AG04450 (cell line): ENCODE measurements around the gene LHX3. TPM values are rescaled to one million over a fixed set of nuclear protein-coding genes. Genes with fewer than 3 reads are reported as not detected.

ENCODE experiments used
- CTCF ChIA-PET: fragments of 300-600, 350-600 bp; formaldehyde crosslinking; extraction: SDS; loops from one replicate; lab custom pipeline; 2022; ENCODE audit warnings: antibody characterized with exemption, inconsistent platforms; lab: Charles Lee
- POLR2A ChIA-PET: fragments of 350-600 bp; formaldehyde crosslinking; extraction: SDS; loops from one replicate; lab custom pipeline; 2021; ENCODE audit warnings: antibody characterized with exemption, inconsistent platforms; lab: Yijun Ruan, JAX
- DNase-seq: peaks from one replicate; pipeline ENCODE4 v3.0.0-alpha.2; 2011; ENCODE audit warnings: low read depth, low spot score
- H3K27ac ChIP-seq: one replicate; pipeline ENCODE4 v1.5.1; 2012; ENCODE audit warnings: low read depth, low read length, control low read depth
- H3K27me3 ChIP-seq: one replicate; pipeline ENCODE4 v1.6.0; 2012; ENCODE audit warnings: low read length; ENCODE audit not compliant: control insufficient read depth, insufficient read depth
- H3K4me3 ChIP-seq: 2 replicates; pipeline ENCODE4 v1.5.1; 2011; ENCODE audit warnings: mild to moderate bottlenecking, low read depth, low read length, control low read depth
- H3K9me3 ChIP-seq: 2 replicates; pipeline ENCODE4 v1.5.1; 2012; ENCODE audit warnings: low read length; ENCODE audit not compliant: control insufficient read depth, insufficient read depth
- polyA plus RNA-seq: library from polyadenylated mRNA; depleted of rRNA; stranded (reverse); fragments of >200 nt; gene quantifications from 2 replicates; pipeline ENCODE4 v1.2.3, GENCODE V29; 2011; rRNA removed
- TF ChIP-seq, protein P1 (sequence below): IDR thresholded peaks from 2 replicates; pipeline ENCODE4 v1.5.1; 2011; ENCODE audit warnings: low read depth, low read length, control low read depth, inconsistent platforms

Gene LHX3
- polyA plus RNA-seq, 1 experiment, result not detected

DNA sequence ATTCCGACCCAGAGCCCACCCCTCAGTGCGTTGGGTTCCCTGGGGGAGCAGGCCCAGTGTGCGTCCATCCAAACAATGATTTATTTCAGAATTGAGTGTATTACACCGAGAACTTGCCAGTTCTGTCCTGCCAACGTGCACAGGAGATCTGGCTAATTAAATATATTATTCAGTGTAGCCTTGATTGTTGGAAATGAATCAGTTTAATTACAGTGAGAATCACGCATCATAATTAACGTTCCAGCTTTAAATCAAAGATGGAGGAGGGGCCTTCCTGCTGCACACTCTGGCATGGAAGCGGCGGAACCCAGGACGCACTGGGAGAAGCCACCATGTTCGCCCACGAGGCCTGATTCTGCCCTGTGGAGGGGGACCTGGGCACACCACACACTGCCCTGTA, 55.6 kb downstream of the LHX3 start:
- no peak for DNase-seq
- Histone ChIP-seq H3K9me3 (peaks cover 4% of the 10 kb centered on the region; the same call in 1 of the 2 replicates), H3K4me3 (no peak overlapping the region), H3K27ac (no peak overlapping the region), H3K27me3 (peaks cover 49% of the 10 kb centered on the region)
- TF ChIP-seq, protein P1, sequence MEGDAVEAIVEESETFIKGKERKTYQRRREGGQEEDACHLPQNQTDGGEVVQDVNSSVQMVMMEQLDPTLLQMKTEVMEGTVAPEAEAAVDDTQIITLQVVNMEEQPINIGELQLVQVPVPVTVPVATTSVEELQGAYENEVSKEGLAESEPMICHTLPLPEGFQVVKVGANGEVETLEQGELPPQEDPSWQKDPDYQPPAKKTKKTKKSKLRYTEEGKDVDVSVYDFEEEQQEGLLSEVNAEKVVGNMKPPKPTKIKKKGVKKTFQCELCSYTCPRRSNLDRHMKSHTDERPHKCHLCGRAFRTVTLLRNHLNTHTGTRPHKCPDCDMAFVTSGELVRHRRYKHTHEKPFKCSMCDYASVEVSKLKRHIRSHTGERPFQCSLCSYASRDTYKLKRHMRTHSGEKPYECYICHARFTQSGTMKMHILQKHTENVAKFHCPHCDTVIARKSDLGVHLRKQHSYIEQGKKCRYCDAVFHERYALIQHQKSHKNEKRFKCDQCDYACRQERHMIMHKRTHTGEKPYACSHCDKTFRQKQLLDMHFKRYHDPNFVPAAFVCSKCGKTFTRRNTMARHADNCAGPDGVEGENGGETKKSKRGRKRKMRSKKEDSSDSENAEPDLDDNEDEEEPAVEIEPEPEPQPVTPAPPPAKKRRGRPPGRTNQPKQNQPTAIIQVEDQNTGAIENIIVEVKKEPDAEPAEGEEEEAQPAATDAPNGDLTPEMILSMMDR, result no peak
- ChIA-PET CTCF (no interaction called here), POLR2A (no interaction called here)

DNA sequence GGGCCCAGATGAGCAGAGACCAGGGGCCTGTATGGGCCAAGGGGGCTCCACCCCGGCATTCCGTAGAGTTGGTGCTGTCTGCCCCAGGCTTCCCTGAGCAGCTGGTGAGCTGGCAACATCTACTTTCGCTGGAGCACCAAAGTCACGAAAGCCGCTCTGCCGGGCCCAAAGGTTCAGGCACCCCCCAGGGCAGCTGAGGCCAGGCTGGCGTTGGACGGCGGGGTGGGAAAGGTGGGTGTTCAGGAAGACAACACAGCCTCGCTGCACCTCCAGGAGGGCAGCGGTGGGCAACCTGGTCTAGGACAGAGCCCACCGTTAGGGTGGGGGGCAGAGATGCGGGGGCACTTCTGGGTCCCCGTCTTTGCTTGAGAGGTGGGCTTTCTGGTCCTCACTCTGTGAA, 56.2 kb downstream of the LHX3 start:
- H3K4me3 ChIP-seq, result no peak overlapping the region
- ChIA-PET POLR2A (no interaction called here), CTCF (no interaction called here)
- TF ChIP-seq, protein P1, result no peak
- H3K27ac ChIP-seq, result no peak overlapping the region
- DNase-seq, result no peak
- H3K9me3 ChIP-seq, result peaks cover 4% of the 10 kb centered on the region; the same call in 1 of the 2 replicates
- peaks cover 49% of the 10 kb centered on the region for H3K27me3 ChIP-seq

DNA sequence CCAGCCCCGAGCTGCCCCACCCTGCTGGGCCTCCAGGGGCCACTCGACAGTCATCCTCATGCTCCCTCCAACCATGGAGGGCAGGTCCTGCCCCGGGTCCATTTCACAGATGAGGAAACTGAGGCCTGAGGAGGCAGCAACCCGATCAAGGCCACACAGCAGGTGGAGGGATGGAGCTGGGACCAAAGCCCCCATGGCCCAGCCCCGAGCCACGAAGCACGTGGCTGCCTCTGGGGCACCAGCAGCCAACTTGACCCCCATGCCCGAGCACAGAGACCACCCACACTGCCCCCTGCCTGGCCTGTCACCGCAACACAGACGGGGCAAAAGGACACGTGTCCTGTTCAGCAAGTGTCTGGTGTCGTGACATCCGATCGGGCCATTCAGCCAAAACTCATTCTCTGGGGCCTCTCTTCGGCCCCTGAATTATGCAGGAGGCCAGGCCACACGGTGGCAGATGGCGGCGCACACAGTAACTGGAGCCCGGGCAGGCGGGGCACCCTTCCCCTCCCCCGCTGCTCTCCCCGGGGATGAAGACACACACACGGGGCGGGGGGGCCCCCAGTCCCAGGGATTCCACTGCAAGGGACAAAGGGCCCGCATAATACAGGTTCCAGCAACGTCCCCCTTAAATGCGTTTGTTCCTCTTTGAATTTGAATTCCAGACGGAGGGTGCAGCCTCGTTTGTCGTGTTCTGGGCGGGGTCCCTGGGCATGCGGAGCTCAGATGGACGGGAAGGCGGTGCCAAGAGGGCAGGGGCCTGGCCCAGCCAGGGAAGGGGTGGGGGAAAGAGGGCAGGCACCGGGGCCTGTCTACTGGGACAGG, 56.8 kb downstream of the LHX3 start:
- Histone ChIP-seq H3K4me3 (no peak overlapping the region), H3K27me3 (peaks cover 49% of the 10 kb centered on the region), H3K27ac (no peak overlapping the region), H3K9me3 (peaks cover 4% of the 10 kb centered on the region; the same call in 1 of the 2 replicates)
- DNase-seq, result no peak
- POLR2A ChIA-PET, result no interaction called here
- CTCF ChIA-PET, result no interaction called here
- TF ChIP-seq, protein P1, result no peak

DNA sequence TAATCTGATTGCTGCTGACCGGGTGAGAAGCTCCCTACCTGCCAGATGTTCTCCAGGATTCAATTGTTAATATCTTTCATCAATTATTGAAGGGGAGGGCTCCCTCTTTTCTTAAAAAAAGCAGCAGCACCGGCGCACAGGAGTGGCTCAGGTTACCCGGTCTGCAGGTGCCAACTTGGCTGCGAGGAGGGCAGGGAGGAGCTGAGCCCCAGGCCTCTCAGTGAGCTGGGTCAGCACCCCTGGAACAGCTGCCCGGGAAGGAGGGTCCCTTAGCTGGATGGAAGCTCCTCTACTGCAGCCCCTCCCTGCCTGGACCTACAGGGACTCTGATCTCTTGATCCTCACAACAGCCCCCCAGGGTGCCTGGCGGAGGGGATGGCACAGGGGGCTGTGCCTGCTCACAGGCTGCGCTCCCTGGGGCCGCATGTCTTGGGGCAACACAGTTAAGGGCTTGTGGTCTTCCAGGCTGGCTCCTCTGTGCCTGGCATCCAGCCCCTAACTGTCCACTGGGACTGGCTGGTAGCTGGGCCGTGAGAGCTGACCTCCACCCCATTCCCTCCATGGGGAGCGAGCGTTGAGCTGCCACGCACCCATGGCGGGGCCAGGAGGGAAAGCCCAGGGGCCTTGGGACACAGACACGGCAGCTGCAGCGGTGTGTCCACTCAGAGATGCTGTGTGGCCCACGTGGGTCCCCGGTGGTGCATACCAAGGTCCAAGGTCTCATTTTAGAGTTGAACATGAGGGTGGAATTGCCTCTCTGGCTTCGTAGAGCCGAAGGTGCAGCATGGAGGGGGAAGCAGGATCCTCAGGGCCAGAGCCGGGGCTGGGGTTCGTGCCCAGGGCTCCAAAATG, 57.7 kb downstream of the LHX3 start:
- H3K27ac ChIP-seq, result no peak overlapping the region
- POLR2A ChIA-PET, result no interaction called here
- H3K4me3 ChIP-seq, result no peak overlapping the region
- TF ChIP-seq, protein P1, result no peak
- CTCF ChIA-PET, result no interaction called here
- peaks cover 49% of the 10 kb centered on the region for H3K27me3 ChIP-seq
- no peak for DNase-seq
- peaks cover 4% of the 10 kb centered on the region; the same call in 1 of the 2 replicates for H3K9me3 ChIP-seq

Other genes with a start within 250 kb of the LHX3 start
- 33.6 and 35.8 TPM in 2 replicates for gene UBAC1, start 243.8 kb downstream of the LHX3 start, polyA plus RNA-seq
- gene NACC2, start 109.8 kb downstream of the LHX3 start, polyA plus RNA-seq, result 11.7 and 12.2 TPM in 2 replicates
- 8.8 and 12.7 TPM in 2 replicates for gene TMEM250, start 86.3 kb downstream of the LHX3 start, polyA plus RNA-seq
- gene QSOX2, start 40.7 kb upstream of the LHX3 start, polyA plus RNA-seq, result 12.8 and 14.7 TPM in 2 replicates
- not detected in 2 replicates for gene CCDC187, start 99.0 kb upstream of the LHX3 start, polyA plus RNA-seq
- gene GPSM1, start 122.4 kb upstream of the LHX3 start, polyA plus RNA-seq, result 22.5 and 32.8 TPM in 2 replicates
- 3.7 and 4.7 TPM in 2 replicates for gene DNLZ, start 158.6 kb upstream of the LHX3 start, polyA plus RNA-seq
- gene CARD9, start 168.5 kb upstream of the LHX3 start, polyA plus RNA-seq, result 0.63 and 0.93 TPM in 2 replicates
- gene SNAPC4, start 195.0 kb upstream of the LHX3 start, polyA plus RNA-seq, result 2.2 and 2.4 TPM in 2 replicates
- gene ENTR1, start 205.5 kb upstream of the LHX3 start, polyA plus RNA-seq, result 31.5 and 33.8 TPM in 2 replicates
- gene PMPCA, start 205.5 kb upstream of the LHX3 start, polyA plus RNA-seq, result 53.8 and 65.8 TPM in 2 replicates
- gene INPP5E, start 234.7 kb upstream of the LHX3 start, polyA plus RNA-seq, result 4.3 and 5.2 TPM in 2 replicates